Osteoblast (primary cell): ENCODE results near the gene APBA2. TPM values are rescaled to one million over a fixed set of nuclear protein-coding genes. Genes with fewer than 3 reads are reported as not detected.

Experiments
- DNase-seq: peaks from one replicate; pipeline ENCODE4 v3.0.0; 2011; ENCODE audit warnings: low spot score, mixed read lengths; ENCODE audit not compliant: insufficient read length; ENCODE audit errors: missing footprints
- H2AFZ ChIP-seq: 2 replicates; pipeline ENCODE4 v1.6.0; 2011; ENCODE audit warnings: mild to moderate bottlenecking, low read length
- H3K27ac ChIP-seq: 2 replicates; pipeline ENCODE4 v1.5.1; 2011; ENCODE audit warnings: mild to moderate bottlenecking, low read depth, low read length, moderate library complexity
- H3K27me3 ChIP-seq: 2 replicates; pipeline ENCODE4 v1.6.0; 2012; ENCODE audit warnings: mild to moderate bottlenecking, control low read depth, inconsistent platforms, low read length, moderate library complexity; ENCODE audit not compliant: insufficient read depth
- H3K36me3 ChIP-seq: 2 replicates; pipeline ENCODE4 v1.5.1; 2011; ENCODE audit warnings: mild to moderate bottlenecking, low read length, control low read depth, moderate library complexity; ENCODE audit not compliant: insufficient read depth
- H3K4me1 ChIP-seq: 2 replicates; pipeline ENCODE4 v1.5.1; 2011; ENCODE audit warnings: mild to moderate bottlenecking, low read length, control low read depth, moderate library complexity; ENCODE audit not compliant: insufficient read depth
- H3K4me2 ChIP-seq: 2 replicates; pipeline ENCODE4 v1.6.0; 2011; ENCODE audit warnings: mild to moderate bottlenecking, low read length; ENCODE audit not compliant: insufficient read depth
- H3K4me3 ChIP-seq: fragments of 200-600 bp; sonication (generic); 3 replicates; pipeline ENCODE4 v1.5.1; 2012; ENCODE audit warnings: mild to moderate bottlenecking, low read length, inconsistent platforms; ENCODE audit not compliant: insufficient read depth
- H3K79me2 ChIP-seq: 2 replicates; pipeline ENCODE4 v1.6.0; 2012; ENCODE audit warnings: mild to moderate bottlenecking, low read length, control low read depth, inconsistent platforms; ENCODE audit not compliant: insufficient read depth
- H3K9me3 ChIP-seq: 2 replicates; pipeline ENCODE4 v1.5.1; 2011; ENCODE audit warnings: low read depth, low read length, control low read depth
- H4K20me1 ChIP-seq: 2 replicates; pipeline ENCODE4 v1.6.0; 2012; ENCODE audit warnings: mild to moderate bottlenecking, low read length, control low read depth; ENCODE audit not compliant: insufficient read depth
- total RNA-seq: library from RNA; depleted of rRNA; stranded (reverse); fragments of >200 nt; gene quantifications from 2 replicates; pipeline ENCODE4 v1.2.3, GENCODE V29; 2012
- TF ChIP-seq, protein P1 (sequence below): IDR thresholded peaks from 2 replicates; pipeline ENCODE4 v1.5.1; 2011; ENCODE audit warnings: mild to moderate bottlenecking, low read depth, low read length, moderate library complexity; ENCODE audit errors: extremely low read depth

Gene APBA2
- total RNA-seq, 1 donor: 6.2 TPM

DNA sequence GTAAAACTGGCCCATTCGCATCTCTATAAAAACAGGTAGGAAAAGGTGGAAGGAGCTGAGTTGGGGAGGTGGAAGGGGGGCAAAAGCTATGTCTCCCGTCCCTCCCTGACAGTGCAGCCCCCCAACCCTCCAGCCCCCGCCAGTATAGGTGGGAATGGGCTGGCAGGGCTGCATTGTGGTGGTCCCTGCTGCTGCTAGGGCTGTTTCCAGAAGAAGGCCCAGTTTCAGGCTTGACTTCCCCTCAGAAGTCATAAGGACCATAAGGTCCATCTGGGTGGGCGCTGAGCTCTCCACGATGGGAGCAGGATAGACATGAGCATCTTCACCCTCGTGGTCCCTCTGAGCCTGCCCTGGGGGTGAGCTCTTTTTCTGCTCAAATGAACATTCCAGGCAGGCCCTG lies 44.2 kb downstream of the APBA2 start:
- TF ChIP-seq, protein P1, sequence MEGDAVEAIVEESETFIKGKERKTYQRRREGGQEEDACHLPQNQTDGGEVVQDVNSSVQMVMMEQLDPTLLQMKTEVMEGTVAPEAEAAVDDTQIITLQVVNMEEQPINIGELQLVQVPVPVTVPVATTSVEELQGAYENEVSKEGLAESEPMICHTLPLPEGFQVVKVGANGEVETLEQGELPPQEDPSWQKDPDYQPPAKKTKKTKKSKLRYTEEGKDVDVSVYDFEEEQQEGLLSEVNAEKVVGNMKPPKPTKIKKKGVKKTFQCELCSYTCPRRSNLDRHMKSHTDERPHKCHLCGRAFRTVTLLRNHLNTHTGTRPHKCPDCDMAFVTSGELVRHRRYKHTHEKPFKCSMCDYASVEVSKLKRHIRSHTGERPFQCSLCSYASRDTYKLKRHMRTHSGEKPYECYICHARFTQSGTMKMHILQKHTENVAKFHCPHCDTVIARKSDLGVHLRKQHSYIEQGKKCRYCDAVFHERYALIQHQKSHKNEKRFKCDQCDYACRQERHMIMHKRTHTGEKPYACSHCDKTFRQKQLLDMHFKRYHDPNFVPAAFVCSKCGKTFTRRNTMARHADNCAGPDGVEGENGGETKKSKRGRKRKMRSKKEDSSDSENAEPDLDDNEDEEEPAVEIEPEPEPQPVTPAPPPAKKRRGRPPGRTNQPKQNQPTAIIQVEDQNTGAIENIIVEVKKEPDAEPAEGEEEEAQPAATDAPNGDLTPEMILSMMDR: no peak

DNA sequence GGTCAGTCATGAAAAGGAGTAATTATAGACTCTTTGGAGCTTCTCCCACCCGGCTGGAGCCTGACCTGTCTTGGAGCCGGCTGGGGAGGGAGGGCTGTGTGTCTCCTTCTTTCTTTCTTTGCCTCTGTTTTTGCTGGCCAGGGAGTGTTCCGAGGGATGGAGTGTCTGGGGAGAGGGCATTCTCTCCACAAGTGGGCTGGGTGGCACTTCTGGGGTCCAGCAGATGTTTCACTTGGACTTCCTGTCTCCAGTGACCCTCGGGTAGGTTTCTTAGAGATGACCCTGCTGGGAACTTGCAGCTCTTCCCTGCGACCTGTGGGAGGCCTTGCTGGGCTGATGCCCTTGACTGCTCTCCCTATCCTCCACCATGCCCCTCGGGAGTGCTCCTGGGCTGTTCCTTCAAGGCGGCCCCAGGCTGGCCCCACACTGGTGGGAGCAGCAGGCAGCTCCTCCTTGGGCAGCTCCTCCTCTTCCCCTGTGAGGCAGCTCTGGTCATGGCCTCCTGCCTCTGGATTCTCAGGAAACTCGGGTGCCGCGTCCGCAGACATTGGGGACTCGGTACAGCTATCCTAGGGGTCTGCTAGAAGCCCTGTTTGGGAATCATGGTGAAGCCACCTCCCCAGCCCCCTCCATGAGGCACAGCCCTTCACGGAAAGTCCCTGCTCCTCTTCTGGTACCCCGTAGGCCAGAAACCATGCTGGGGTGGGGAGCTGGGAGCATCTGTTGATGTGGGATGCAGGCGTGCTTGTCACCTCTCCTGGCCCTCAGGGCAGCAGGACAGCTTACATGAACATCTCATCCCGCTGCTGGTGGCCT lies 44.9 kb downstream of the APBA2 start:
- Histone ChIP-seq H3K4me2 (no peak overlapping the region), H4K20me1 (no peaks in the 10 kb centered on the region), H3K27ac (no peak overlapping the region), H3K4me1 (no peaks in the 10 kb centered on the region), H3K79me2 (no peaks in the 10 kb centered on the region), H3K36me3 (no peaks in the 10 kb centered on the region), H2AFZ (no peak overlapping the region), H3K4me3 (no peak overlapping the region), H3K27me3 (no peaks in the 10 kb centered on the region), H3K9me3 (no peaks in the 10 kb centered on the region)
- no peak for DNase-seq
- TF ChIP-seq, protein P1: no peak

More for the DNA sequence above, 44.2 kb downstream of the APBA2 start:
- no peak for DNase-seq
- Histone ChIP-seq H3K9me3 (no peaks in the 10 kb centered on the region), H4K20me1 (no peaks in the 10 kb centered on the region), H3K4me2 (no peak overlapping the region), H2AFZ (no peak overlapping the region), H3K27ac (no peak overlapping the region), H3K4me3 (no peak overlapping the region), H3K4me1 (no peaks in the 10 kb centered on the region), H3K36me3 (no peaks in the 10 kb centered on the region), H3K27me3 (no peaks in the 10 kb centered on the region), H3K79me2 (no peaks in the 10 kb centered on the region)

DNA sequence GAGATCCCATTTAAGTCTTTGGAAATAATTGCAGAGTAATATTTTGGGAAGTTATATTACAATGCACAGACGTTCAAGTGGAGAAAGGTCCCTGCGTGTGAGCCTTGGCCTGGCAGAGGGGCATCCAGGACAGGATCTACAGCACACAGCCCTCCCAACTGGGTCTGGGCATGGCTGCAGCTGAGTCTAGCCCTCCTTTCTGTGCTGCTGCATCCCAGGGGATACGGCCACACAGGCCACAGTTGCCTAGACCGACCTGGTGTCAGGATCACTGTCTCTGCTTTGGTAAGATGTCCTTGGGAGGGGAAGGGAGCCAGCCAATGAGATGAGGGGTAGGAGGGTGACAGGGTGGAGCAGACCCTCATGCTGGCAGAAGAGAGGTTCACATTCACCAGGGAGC lies 46.1 kb downstream of the APBA2 start:
- TF ChIP-seq, protein P1: no peak

DNA sequence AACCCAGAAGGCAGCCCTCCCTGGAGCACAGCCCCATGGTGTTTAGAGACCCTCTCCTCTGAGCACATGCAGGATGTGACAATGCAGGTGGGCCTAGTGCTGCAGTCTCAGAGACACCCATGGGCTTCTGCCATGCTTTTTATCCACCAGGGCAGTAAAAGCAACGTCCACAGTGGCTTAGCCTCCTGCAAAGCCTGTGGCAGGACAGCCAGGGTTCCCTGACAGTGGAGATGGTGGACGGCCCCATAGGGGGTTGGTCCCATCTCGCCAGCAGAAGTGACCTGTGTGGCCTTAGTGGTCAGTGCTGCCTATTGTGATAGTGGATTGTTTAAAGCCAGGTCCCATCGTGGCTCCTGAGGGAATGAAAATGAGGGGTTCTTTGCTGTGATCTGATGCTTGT lies 46.6 kb downstream of the APBA2 start:
- H4K20me1 ChIP-seq: peaks cover 4% of the 10 kb centered on the region
- no peaks in the 10 kb centered on the region for H3K36me3 ChIP-seq
- H3K4me3 ChIP-seq: no peak overlapping the region
- no peaks in the 10 kb centered on the region for H3K4me1 ChIP-seq
- H3K27ac ChIP-seq: no peak overlapping the region
- no peaks in the 10 kb centered on the region for H3K27me3 ChIP-seq
- no peak overlapping the region for H2AFZ ChIP-seq
- H3K79me2 ChIP-seq: no peaks in the 10 kb centered on the region
- DNase-seq: no peak
- TF ChIP-seq, protein P1: no peak
- no peak overlapping the region for H3K4me2 ChIP-seq
- H3K9me3 ChIP-seq: no peaks in the 10 kb centered on the region

More for the DNA sequence above, 46.1 kb downstream of the APBA2 start:
- Histone ChIP-seq H2AFZ (no peak overlapping the region), H3K27ac (no peak overlapping the region), H3K36me3 (no peaks in the 10 kb centered on the region), H3K27me3 (no peaks in the 10 kb centered on the region), H3K4me2 (no peak overlapping the region), H4K20me1 (no peaks in the 10 kb centered on the region), H3K79me2 (no peaks in the 10 kb centered on the region), H3K4me1 (no peaks in the 10 kb centered on the region), H3K9me3 (no peaks in the 10 kb centered on the region), H3K4me3 (no peak overlapping the region)
- no peak for DNase-seq
